Right atrium auricular region (tissue), 2 donors: ENCODE data around the gene SHFL. TPM values are rescaled to one million over a fixed set of nuclear protein-coding genes. Genes with fewer than 3 reads are reported as not detected.

Source experiments
- DNase-seq: peaks from one replicate; pipeline ENCODE4 v3.0.0-alpha.2; 2019; ENCODE audit warnings: low spot score
- H3K27ac ChIP-seq, 2 donors: fragments of 200-600 bp; sonication (generic); 1 replicate in 1 of 2; 2 replicates in 1 of 2; pipeline ENCODE4 v1.5.1; 2016 to 2019
- H3K27me3 ChIP-seq, 2 donors: fragments of 200-600 bp; sonication (generic); one replicate each; pipeline versions ENCODE4 v1.5.1 to v1.6.0; 2017 to 2019
- H3K36me3 ChIP-seq: fragments of 200-600 bp; sonication (generic); one replicate; pipeline ENCODE4 v1.5.1; 2016
- H3K4me1 ChIP-seq, 2 donors: fragments of 200-600 bp; sonication (generic); one replicate each; pipeline versions ENCODE4 v1.5.1 to v1.6.0; 2017 to 2019
- H3K4me3 ChIP-seq, 2 donors: fragments of 200-600 bp; sonication (generic); 1 replicate in 1 of 2; 2 replicates in 1 of 2; pipeline ENCODE4 v1.5.1; 2017 to 2019; ENCODE audit warnings: mild to moderate bottlenecking in 1 of 2, moderate library complexity in 1 of 2
- H3K9me3 ChIP-seq, 2 donors: fragments of 200-600 bp; sonication (generic); one replicate each; pipeline ENCODE4 v1.5.1; 2019
- total RNA-seq, 2 donors: library from RNA; depleted of rRNA; stranded (reverse); fragments of >200 nt; gene quantifications; one replicate each; pipeline ENCODE4 v1.1.0, GENCODE V29; 2016
- TF ChIP-seq, protein P1 (sequence below), 2 donors: fragments of 200-600 bp; sonication (generic); IDR thresholded peaks; one replicate each; pipeline ENCODE4 v1.5.1; 2019; ENCODE audit warnings: antibody characterized with exemption in 2 of 2

SHFL gene
- total RNA-seq, 2 donors from 2014 or later: 11.6 to 16.8 TPM

DNA sequence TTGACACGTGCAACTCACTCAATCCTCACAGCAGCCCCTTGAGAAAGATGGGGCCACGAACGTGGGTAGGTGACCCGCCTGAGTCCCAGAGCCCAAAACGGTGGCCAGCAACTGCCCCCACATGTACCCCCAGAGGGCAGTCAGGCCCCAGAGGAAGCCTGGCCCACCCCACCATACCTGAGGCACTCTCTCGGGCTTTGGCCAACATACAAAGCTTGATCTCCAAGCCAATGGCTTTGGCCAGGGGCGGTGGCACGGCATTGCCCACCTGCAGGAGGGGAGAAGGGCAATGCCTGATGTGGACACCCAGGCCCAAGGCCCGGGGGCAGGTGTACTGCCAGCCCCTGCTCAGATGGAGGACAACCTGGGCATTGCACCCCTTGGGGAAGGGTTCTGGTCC, 47.9 kb downstream of the SHFL start:
- Histone ChIP-seq H3K4me3 (no peak overlapping the region), H3K9me3 (no peaks in the 10 kb centered on the region), H3K27me3 (no peaks in the 10 kb centered on the region), H3K36me3 (peaks cover 55% of the 10 kb centered on the region), H3K27ac (no peak overlapping the region), H3K4me1 (no peaks in the 10 kb centered on the region)
- DNase-seq: no peak
- TF ChIP-seq, protein P1, sequence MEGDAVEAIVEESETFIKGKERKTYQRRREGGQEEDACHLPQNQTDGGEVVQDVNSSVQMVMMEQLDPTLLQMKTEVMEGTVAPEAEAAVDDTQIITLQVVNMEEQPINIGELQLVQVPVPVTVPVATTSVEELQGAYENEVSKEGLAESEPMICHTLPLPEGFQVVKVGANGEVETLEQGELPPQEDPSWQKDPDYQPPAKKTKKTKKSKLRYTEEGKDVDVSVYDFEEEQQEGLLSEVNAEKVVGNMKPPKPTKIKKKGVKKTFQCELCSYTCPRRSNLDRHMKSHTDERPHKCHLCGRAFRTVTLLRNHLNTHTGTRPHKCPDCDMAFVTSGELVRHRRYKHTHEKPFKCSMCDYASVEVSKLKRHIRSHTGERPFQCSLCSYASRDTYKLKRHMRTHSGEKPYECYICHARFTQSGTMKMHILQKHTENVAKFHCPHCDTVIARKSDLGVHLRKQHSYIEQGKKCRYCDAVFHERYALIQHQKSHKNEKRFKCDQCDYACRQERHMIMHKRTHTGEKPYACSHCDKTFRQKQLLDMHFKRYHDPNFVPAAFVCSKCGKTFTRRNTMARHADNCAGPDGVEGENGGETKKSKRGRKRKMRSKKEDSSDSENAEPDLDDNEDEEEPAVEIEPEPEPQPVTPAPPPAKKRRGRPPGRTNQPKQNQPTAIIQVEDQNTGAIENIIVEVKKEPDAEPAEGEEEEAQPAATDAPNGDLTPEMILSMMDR (IDR thresholded peaks at IDR 0.05): no peak

DNA sequence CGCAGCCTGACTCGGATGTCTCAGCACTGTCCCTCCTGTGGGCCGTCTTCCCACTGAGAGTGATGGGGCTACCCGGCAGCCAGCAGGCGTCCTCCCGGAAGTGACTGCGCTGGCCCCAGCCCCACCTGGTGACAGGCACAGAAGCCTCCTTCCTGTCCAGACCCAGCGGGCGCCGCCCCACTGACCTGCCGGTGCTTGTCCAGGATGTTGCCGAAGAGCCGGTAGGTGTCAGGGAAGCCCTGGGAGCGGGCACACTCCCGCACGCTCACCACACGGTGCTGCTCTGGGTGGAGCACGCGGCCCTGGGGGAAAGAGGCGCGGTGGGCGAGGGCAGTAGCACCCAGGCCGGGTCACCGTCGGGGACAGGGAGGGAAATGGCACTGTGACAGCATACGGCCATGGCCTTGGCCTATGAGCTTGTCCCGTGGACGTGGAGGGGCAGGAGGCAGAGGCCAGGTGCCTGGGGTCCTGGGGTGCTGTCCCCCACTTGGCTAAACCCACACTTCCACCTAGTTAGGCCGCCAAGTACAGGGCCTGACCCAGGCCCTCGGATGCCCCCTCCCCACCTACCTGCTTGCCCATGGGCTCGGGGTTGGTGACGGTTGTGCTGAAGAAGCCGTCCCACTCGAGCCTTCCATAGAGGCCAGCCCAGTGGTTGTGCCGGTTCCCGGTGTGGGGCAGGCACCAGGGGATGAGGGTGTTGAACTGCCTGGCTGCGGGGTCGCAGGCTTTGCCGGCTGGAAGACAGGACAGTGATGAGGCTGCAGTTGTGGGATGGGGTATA, 49.6 kb downstream of the SHFL start:
- no peak for DNase-seq
- Histone ChIP-seq H3K4me3 (no peak overlapping the region), H3K9me3 (no peaks in the 10 kb centered on the region), H3K27ac (no peak overlapping the region), H3K27me3 (no peaks in the 10 kb centered on the region), H3K36me3 (peaks cover 72% of the 10 kb centered on the region), H3K4me1 (no peaks in the 10 kb centered on the region)
- TF ChIP-seq, protein P1 (IDR thresholded peaks at IDR 0.05): no peak

DNA sequence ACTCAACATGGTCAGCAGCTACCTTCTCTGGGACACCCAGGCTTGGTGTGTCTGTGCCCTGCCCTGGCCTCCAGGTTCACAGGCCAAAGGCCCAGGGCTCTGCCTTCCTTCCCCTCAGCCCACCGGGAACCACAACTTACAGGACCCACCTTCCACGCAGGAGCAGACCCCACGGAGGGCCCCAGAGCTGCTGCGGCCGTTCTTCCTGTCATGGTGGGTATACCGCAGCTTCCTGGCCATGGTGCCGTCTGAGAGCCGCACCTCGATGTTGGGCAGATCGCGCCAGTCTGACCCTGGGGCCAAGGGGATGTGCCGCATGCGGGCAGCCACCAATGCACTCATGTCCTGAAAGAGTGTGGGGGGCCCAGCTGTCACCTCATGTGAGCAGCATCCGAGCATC, 50.8 kb downstream of the SHFL start:
- no peaks in the 10 kb centered on the region for H3K27me3 ChIP-seq
- TF ChIP-seq, protein P1 (IDR thresholded peaks at IDR 0.05): no peak
- H3K4me1 ChIP-seq: no peaks in the 10 kb centered on the region
- no peak overlapping the region for H3K27ac ChIP-seq
- H3K4me3 ChIP-seq: no peak overlapping the region
- DNase-seq: no peak
- H3K9me3 ChIP-seq: no peaks in the 10 kb centered on the region
- peaks cover 83% of the 10 kb centered on the region for H3K36me3 ChIP-seq

DNA sequence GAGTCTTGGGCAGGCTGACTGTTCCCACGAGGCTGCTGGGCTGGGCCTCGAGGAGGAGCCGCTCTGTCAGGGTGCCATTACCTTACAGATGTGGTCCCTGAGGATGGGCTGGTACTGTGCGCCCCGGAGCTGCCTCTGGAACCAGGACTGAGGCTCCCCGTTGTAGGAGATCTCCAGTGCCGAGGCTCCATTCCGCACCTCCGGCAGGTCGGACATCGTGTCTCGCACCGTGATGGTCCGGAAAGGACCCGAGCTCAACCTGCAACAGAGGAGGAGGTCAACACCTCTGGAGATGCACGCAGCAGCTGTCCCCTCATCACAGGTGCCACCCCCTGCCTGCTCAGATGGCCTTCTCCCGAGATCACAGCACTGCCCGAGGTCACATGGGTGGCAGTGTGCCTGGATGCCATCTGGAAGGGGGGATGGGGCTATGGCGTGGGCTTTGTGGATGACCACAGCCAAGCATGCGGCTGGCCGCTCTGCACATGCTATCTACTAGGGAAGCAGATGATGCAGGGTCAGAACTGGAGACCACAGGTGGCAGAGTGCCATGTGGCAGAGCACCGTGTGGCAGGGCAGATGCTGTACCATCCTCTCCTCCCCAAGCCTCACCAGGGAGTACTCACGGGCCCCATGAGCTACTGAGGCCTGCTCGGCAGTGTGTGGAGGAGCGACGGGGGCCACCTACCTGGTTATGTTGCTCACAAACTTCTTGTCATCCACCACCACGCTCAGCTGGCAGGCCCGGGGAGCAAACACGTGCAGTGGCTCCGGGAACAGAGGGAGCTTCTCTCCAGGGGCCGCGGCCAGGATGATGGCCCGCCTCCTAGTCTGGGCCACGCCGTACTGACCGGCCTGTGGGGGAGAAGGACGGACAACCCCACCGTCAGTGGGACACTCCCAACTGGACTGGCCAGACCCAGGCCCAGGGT, 51.9 kb downstream of the SHFL start:
- no peak overlapping the region for H3K4me3 ChIP-seq
- H3K27me3 ChIP-seq: no peaks in the 10 kb centered on the region
- peaks cover 89% of the 10 kb centered on the region for H3K36me3 ChIP-seq
- H3K9me3 ChIP-seq: no peaks in the 10 kb centered on the region
- no peak overlapping the region for H3K27ac ChIP-seq
- H3K4me1 ChIP-seq: no peaks in the 10 kb centered on the region
- DNase-seq: no peak
- TF ChIP-seq, protein P1 (IDR thresholded peaks at IDR 0.05): no peak

DNA sequence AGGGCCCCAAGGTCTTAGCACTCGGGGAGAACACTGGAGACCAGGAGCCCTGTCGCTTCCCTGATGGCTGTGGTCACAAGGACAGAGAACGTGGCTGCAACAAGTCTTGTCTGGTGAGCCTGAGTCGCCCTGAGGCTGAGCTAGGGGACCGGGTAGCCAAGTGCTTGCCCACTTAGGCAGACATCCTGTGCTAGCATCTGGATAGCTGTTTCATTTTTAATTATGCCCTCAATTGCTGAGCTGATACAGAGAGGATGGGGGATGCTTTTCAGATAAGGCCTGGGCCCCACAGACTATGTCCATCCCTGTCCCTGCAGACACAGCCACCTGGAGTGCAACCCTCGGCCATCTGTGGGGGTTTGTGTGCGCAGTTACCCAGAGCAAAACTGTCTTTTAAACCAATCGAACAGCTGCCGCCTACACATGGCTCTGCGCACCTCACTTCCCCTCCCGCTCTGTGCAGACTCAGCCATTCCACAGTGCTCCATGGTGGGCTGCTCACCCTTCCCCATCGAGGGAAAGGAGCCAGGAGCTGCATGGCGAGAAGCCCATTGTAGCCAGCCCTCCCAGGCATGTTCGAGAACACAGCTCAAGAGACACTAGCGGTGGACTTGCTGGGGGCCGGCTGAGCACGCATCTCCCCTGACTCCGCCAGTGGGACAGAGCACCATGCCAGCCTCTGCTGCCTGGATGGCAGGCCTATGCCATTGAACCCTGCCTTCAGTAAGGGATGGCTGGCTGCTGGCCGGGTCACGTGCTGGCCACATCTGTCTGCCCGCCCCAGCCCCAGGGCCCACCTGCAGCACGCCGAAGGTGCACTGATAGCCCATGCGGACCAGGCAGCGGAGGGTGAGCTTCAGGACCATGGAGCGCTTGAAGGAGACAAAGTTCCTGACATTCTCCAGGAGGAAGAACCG, 53.0 kb downstream of the SHFL start:
- no peak overlapping the region for H3K4me3 ChIP-seq
- no peak for DNase-seq
- H3K27me3 ChIP-seq: no peaks in the 10 kb centered on the region
- no peaks in the 10 kb centered on the region for H3K9me3 ChIP-seq
- H3K4me1 ChIP-seq: no peaks in the 10 kb centered on the region
- TF ChIP-seq, protein P1 (IDR thresholded peaks at IDR 0.05): no peak
- H3K36me3 ChIP-seq: peaks cover 92% of the 10 kb centered on the region
- H3K27ac ChIP-seq: no peak overlapping the region
